Measurements from ENCODE around the gene PTGIR.

- TF ChIP-seq POLR2AphosphoS5 (IDR thresholded peaks at IDR 0.05; ENCODE audit: borderline replicate concordance, low read depth, low read length) (no peak), EZH2 (IDR thresholded peaks at IDR 0.05) (no peak)
These were observed 9.8 kb upstream of the PTGIR start for GRCh38 chr19:46634656-46635218.

Data from SK-N-MC (cell line).